Astrocyte (in vitro differentiated cells and primary cell): ENCODE measurements around the gene RBPJ.
"Not testable (repeated sequence)": the region's sequence is repeated elsewhere in the genome, so short reads cannot be mapped to it uniquely, and the experiment has no call there.

Source experiments
- EZH2 ChIP-seq: IDR thresholded peaks from 2 replicates; pipeline ENCODE4 v1.6.1; 2012; ENCODE audit warnings: mild to moderate bottlenecking, low read length, inconsistent platforms; ENCODE audit not compliant: insufficient read depth
- TF ChIP-seq, protein P1 (sequence below): IDR thresholded peaks from 2 replicates; pipeline ENCODE4 v1.5.1; 2011; ENCODE audit warnings: low read depth, mild to moderate bottlenecking, inconsistent platforms, low read length, moderate library complexity; ENCODE audit not compliant: insufficient read depth

DNA sequence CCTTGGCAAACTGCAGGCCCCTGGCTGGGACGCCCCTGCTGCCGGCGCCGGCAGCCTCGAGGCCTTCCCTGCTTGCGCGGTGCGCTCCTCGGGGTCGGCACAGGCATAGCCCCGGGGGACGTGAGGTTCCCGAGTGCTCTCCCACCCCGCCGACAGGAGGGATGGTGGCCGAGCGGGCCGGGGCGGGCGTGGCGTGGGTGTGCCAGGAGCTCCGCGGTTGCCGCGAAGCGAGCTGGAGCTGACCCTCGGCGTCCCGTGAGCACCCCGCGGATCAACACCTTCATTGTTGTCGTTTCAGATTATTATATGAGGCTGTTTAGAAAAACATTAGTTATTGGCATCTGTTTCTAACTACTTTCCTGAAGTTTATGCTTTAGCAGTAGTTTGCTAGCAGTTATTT is 38.7 kb downstream of the RBPJ start:
- TF ChIP-seq, protein P1, sequence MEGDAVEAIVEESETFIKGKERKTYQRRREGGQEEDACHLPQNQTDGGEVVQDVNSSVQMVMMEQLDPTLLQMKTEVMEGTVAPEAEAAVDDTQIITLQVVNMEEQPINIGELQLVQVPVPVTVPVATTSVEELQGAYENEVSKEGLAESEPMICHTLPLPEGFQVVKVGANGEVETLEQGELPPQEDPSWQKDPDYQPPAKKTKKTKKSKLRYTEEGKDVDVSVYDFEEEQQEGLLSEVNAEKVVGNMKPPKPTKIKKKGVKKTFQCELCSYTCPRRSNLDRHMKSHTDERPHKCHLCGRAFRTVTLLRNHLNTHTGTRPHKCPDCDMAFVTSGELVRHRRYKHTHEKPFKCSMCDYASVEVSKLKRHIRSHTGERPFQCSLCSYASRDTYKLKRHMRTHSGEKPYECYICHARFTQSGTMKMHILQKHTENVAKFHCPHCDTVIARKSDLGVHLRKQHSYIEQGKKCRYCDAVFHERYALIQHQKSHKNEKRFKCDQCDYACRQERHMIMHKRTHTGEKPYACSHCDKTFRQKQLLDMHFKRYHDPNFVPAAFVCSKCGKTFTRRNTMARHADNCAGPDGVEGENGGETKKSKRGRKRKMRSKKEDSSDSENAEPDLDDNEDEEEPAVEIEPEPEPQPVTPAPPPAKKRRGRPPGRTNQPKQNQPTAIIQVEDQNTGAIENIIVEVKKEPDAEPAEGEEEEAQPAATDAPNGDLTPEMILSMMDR, result not testable (repeated sequence)
- TF ChIP-seq EZH2, result not testable (repeated sequence)
